HepG2 (cell line): ENCODE data around the gene WDR86. TPM values are rescaled to one million over a fixed set of nuclear protein-coding genes. Genes with fewer than 3 reads are reported as not detected.
A peak's percentile ranks its signal among the peaks of the same experiment; 100 is the strongest.

Source experiments
- ATAC-seq: fragments of 200-7000 bp; cut with Tn5 transposase; 3 replicates; pipeline ENCODE4 v1.9.1; 2020; ENCODE audit warnings: mild to moderate bottlenecking, moderate library complexity
- BruUV-seq: library from RNA; stranded (reverse); fragments of 400-500 nt; replicated peaks from 2 replicates; lab custom pipeline; 2021; lab: Mats Ljungman, UMichigan
- CTCF ChIA-PET: fragments of 300-600 bp; formaldehyde crosslinking; extraction: SDS; loops from one replicate; lab custom pipeline; 2021; ENCODE audit warnings: low total read pairs, inconsistent platforms, low intra/inter-chr PET ratio; lab: Yijun Ruan, JAX
- POLR2A ChIA-PET: fragments of 350-600 bp; sonication (Branson Sonifier 250); formaldehyde crosslinking; loops from one replicate; lab custom pipeline; 2020; ENCODE audit warnings: antibody characterized with exemption, inconsistent platforms; lab: Yijun Ruan, JAX
- DNase-seq: peaks from one replicate; pipeline ENCODE4 v3.0.0-alpha.2; 2015; ENCODE audit warnings: low spot score
- FAIRE-seq: peaks from 3 replicates; lab custom pipeline; 2011; peaks lifted over from hg19 to GRCh38; lab: Jason Lieb, UNC
- H2AFZ ChIP-seq: one replicate; pipeline ENCODE4 v1.6.1; 2011; ENCODE audit warnings: low read length, inconsistent platforms
- H3K27ac ChIP-seq: fragments of 300-600 bp; 3 replicates; pipeline ENCODE4 v1.8.0; 2011; ENCODE audit warnings: mixed run types, mild to moderate bottlenecking, mixed read lengths, low read length, inconsistent platforms; ENCODE audit not compliant: insufficient read depth; ENCODE audit errors: extremely low read length
- H3K27me3 ChIP-seq, 2 experiments: fragments of 200-600 bp in 1 of 2; 2 replicates in 1 of 2; 3 replicates in 1 of 2; pipeline versions ENCODE4 v1.6.0 to v1.8.0; 2011; ENCODE audit warnings: low read length in 2 of 2, mild to moderate bottlenecking in 2 of 2, moderate library complexity in 2 of 2, inconsistent platforms in 1 of 2; ENCODE audit not compliant: insufficient read depth in 2 of 2, control insufficient read depth in 1 of 2
- H3K36me3 ChIP-seq, 2 experiments: fragments of 200-600 bp in 1 of 2; replicated peaks in 1 of 2; 2 replicates in 1 of 2; 3 replicates in 1 of 2; pipeline versions ENCODE4 v1.5.1 to v1.8.0; 2011; ENCODE audit warnings: low read length in 2 of 2, inconsistent platforms in 1 of 2; ENCODE audit not compliant: insufficient read depth in 2 of 2, control insufficient read depth in 1 of 2
- H3K4me1 ChIP-seq: 2 replicates; pipeline ENCODE4 v1.5.1; 2012; ENCODE audit warnings: low read length, inconsistent platforms; ENCODE audit not compliant: insufficient read depth
- H3K4me2 ChIP-seq: 2 replicates; pipeline ENCODE4 v1.6.0; 2011; ENCODE audit warnings: low read depth, low read length, inconsistent platforms
- H3K4me3 ChIP-seq, 3 experiments: fragments of 200-600 bp in 1 of 3; sonication (generic), shearing (Covaris generic) in 1 of 3; replicated peaks in 1 of 3; 2 replicates each; pipeline ENCODE4 v1.5.1; 2011 to 2016; ENCODE audit warnings: low read length in 3 of 3, inconsistent platforms in 2 of 3, low read depth in 2 of 3, mild to moderate bottlenecking in 2 of 3, control low read depth in 1 of 3, mixed read lengths in 1 of 3; ENCODE audit not compliant: insufficient read depth in 1 of 3
- H3K79me2 ChIP-seq: one replicate; pipeline ENCODE4 v1.6.1; 2011; ENCODE audit warnings: low read length, inconsistent platforms; ENCODE audit not compliant: insufficient read depth
- H3K9ac ChIP-seq: 2 replicates; pipeline ENCODE4 v1.6.0; 2011; ENCODE audit warnings: mild to moderate bottlenecking, low read depth, low read length, inconsistent platforms; ENCODE audit not compliant: insufficient read depth
- H3K9me3 ChIP-seq: 2 replicates; pipeline ENCODE4 v1.5.1; 2012; ENCODE audit warnings: mild to moderate bottlenecking, low read length
- H4K20me1 ChIP-seq: 2 replicates; pipeline ENCODE4 v1.6.0; 2011; ENCODE audit warnings: inconsistent platforms, mild to moderate bottlenecking, low read length, moderate library complexity; ENCODE audit not compliant: insufficient read depth
- AKAP8 ChIP-seq: sonication (generic); formaldehyde crosslinking; IDR thresholded peaks from 2 replicates; pipeline ENCODE4 v1.5.1; 2020; ENCODE audit warnings: mild to moderate bottlenecking, missing genetic modification reagents
- BATF2 ChIP-seq: sonication (generic); formaldehyde crosslinking; IDR thresholded peaks from 2 replicates; pipeline ENCODE4 v1.8.0; 2022; ENCODE audit warnings: mild to moderate bottlenecking, missing genetic modification reagents, moderate library complexity
- ELF1 ChIP-seq: sonication (generic); formaldehyde crosslinking; IDR thresholded peaks from 2 replicates; pipeline ENCODE4 v1.4.0; 2020; ENCODE audit warnings: missing genetic modification reagents
- HOXA7 ChIP-seq: sonication (generic); formaldehyde crosslinking; IDR thresholded peaks from 2 replicates; pipeline ENCODE4 v1.8.1; 2022; ENCODE audit warnings: mild to moderate bottlenecking, missing genetic modification reagents, moderate library complexity
- MTA3 ChIP-seq: sonication (generic); formaldehyde crosslinking; IDR thresholded peaks from 2 replicates; pipeline ENCODE4 v1.4.0; 2020; ENCODE audit warnings: missing genetic modification reagents
- MTERF4 ChIP-seq: sonication (generic); formaldehyde crosslinking; IDR thresholded peaks from 2 replicates; pipeline ENCODE4 v1.8.0; 2023; ENCODE audit warnings: mild to moderate bottlenecking, missing genetic modification reagents
- SRSF4 ChIP-seq: fragments of 200-400 bp; formaldehyde crosslinking; IDR thresholded peaks from one replicate; pipeline ENCODE4 v1.6.1; 2018; ENCODE audit warnings: mild to moderate bottlenecking, low read depth, low read length, moderate library complexity; ENCODE audit not compliant: poor library complexity, severe bottlenecking
- ZNF563 ChIP-seq: sonication (generic); formaldehyde crosslinking; IDR thresholded peaks from 2 replicates; pipeline ENCODE4 v1.8.0; 2022; ENCODE audit warnings: mild to moderate bottlenecking, moderate library complexity, missing genetic modification reagents
- ZNF597 ChIP-seq: sonication (generic); formaldehyde crosslinking; IDR thresholded peaks from 2 replicates; pipeline ENCODE4 v1.5.0; 2020; ENCODE audit warnings: missing genetic modification reagents
- ZNF609 ChIP-seq: sonication (generic); formaldehyde crosslinking; IDR thresholded peaks from 2 replicates; pipeline ENCODE4 v1.4.0; 2020; ENCODE audit warnings: mild to moderate bottlenecking, missing genetic modification reagents, borderline replicate concordance
- ZNF644 ChIP-seq: IDR thresholded peaks from 2 replicates; pipeline ENCODE4 v1.6.1; 2016; ENCODE audit warnings: low read depth
- ZNF800 ChIP-seq: sonication (generic); formaldehyde crosslinking; IDR thresholded peaks from 2 replicates; pipeline ENCODE4 v1.4.0; 2020; ENCODE audit warnings: missing genetic modification reagents
- ZSCAN12 ChIP-seq: sonication (generic); formaldehyde crosslinking; IDR thresholded peaks from 2 replicates; pipeline ENCODE4 v1.9.0; 2021; ENCODE audit warnings: mild to moderate bottlenecking, missing genetic modification reagents
- WGBS: methylation state at CpG from one replicate; pipeline ENCODE4 v1.1.6; 2017; ENCODE audit warnings: low lambda C conversion rate; 5-methylcytosine and 5-hydroxymethylcytosine counted together
- in situ Hi-C: cut with HindIII; loops from 2 replicates; pipeline ENCODE4 v1.10.0; 2017; ENCODE audit warnings: low pct_unique_long_range_greater_than_20kb; ENCODE audit not compliant: extremely low pct_ligation_motif_present
- intact Hi-C: fragments of 100-400 bp; cut with micrococcal nuclease; formaldehyde crosslinking; loops from one replicate; pipeline ENCODE4 v1.10.0; 2022; ENCODE audit not compliant: unreplicated experiment
- polyA plus RNA-seq, 8 experiments: library from polyadenylated mRNA; depleted of rRNA in 3 of 8; stranded (reverse) in 7 of 8; unstranded in 1 of 8; fragments of >200 nt; fragmentation: Illumina TruSeq in 4 of 8; extraction: Trizol in 4 of 8; gene quantifications; 2 replicates each; pipeline versions ENCODE4 v1.2.1 to v1.2.3, GENCODE V29; 2011 to 2016; ENCODE audit warnings: low read depth in 4 of 8, missing spikeins in 1 of 8, mixed read lengths in 1 of 8; ENCODE audit not compliant: insufficient read depth in 1 of 8
- total RNA-seq, 5 experiments: library from RNA; depleted of rRNA; stranded (reverse); fragments of >200 nt; fragmentation: Illumina TruSeq; extraction: Trizol; gene quantifications; 2 replicates each; pipeline ENCODE4 v1.2.3, GENCODE V29; 2016; ENCODE audit warnings: low read depth in 1 of 5

WDR86 gene
- total and polyA plus RNA-seq, 2 of the 13 experiments (the other 11 are each of a cell fraction or from before 2014, with no cell fraction given): 0.11 to 2.9 TPM

- no peak for TF ChIP-seq MTERF4 (CRISPR knock-in tag)
- no peak for TF ChIP-seq AKAP8 (CRISPR knock-in tag)
- TF ChIP-seq ZSCAN12 (CRISPR knock-in tag): no peak
These were observed 31.2 kb downstream of the WDR86 start (continued) for GRCh38 chr7:151378496-151379192.

- CTCF ChIA-PET: no interaction called here
- TSS peak; percentile 41 for BruUV-seq
- Histone ChIP-seq H3K4me3 (no peak overlapping the region), H3K79me2 (no peaks in the 10 kb centered on the region), H3K27ac (no peak overlapping the region), H2AFZ (no peak overlapping the region), H3K27me3 (peaks cover 0 to 14% of the 10 kb centered on the region in 2 experiments; a peak in 3 of 5 replicates), H4K20me1 (no peaks in the 10 kb centered on the region), H3K4me1 (no peaks in the 10 kb centered on the region), H3K4me2 (no peak overlapping the region), H3K9ac (no peak overlapping the region), H3K9me3 (no peaks in the 10 kb centered on the region), H3K36me3 (peaks cover 3 to 33% of the 10 kb centered on the region in 2 experiments; a peak in 3 of 5 replicates)
- in situ Hi-C loops: no loop called here
- 97% methylated on average over 9 of the region's 9 CpGs for WGBS
- TF ChIP-seq MTA3 (CRISPR knock-in tag) (no peak), ZNF609 (CRISPR knock-in tag) (no peak), BATF2 (no peak), HOXA7 (CRISPR knock-in tag) (no peak), ZNF800 (CRISPR knock-in tag) (no peak), SRSF4 (no peak), ELF1 (CRISPR knock-in tag) (no peak), ZNF563 (no peak), ZNF597 (CRISPR knock-in tag) (no peak), ZNF644 (no peak)
- FAIRE-seq: no peak
- no peak for ATAC-seq
- POLR2A ChIA-PET: no interaction called here
- no peak for DNase-seq
- intact Hi-C loops: no loop called here
These were observed 31.8 kb downstream of the WDR86 start for GRCh38 chr7:151378011-151378410.
